Mucosa of rectum (tissue), 2 donors: ENCODE measurements around the gene SLC46A3.
"Not testable (repeated sequence)": the region's sequence is repeated elsewhere in the genome, so short reads cannot be mapped to it uniquely, and the experiment has no call there.

Experiments used
- H3K27ac ChIP-seq, 2 donors: one replicate each; pipeline ENCODE4 v1.7.0; 2013; ENCODE audit warnings: inconsistent platforms in 2 of 2, low read depth in 2 of 2, low read length in 2 of 2
- H3K27me3 ChIP-seq, 2 donors: one replicate each; pipeline ENCODE4 v1.7.0; 2013; ENCODE audit warnings: low read length in 2 of 2; ENCODE audit not compliant: control insufficient read depth in 2 of 2, insufficient read depth in 2 of 2
- H3K36me3 ChIP-seq, 2 donors: one replicate each; pipeline ENCODE4 v1.7.0; 2013; ENCODE audit warnings: low read length in 2 of 2; ENCODE audit not compliant: control insufficient read depth in 2 of 2, insufficient read depth in 2 of 2
- H3K4me1 ChIP-seq, 2 donors: one replicate each; pipeline ENCODE4 v1.7.0; 2013; ENCODE audit warnings: low read length in 2 of 2, mild to moderate bottlenecking in 1 of 2; ENCODE audit not compliant: control insufficient read depth in 2 of 2, insufficient read depth in 2 of 2
- H3K4me3 ChIP-seq, 2 donors: one replicate each; pipeline ENCODE4 v1.7.0; 2013; ENCODE audit warnings: low read length in 2 of 2
- H3K9ac ChIP-seq, 2 donors: one replicate each; pipeline ENCODE4 v1.7.0; 2013; ENCODE audit warnings: low read length in 2 of 2, low read depth in 1 of 2, mild to moderate bottlenecking in 1 of 2
- H3K9me3 ChIP-seq, 2 donors: one replicate each; pipeline ENCODE4 v1.7.0; 2013; ENCODE audit warnings: low read length in 2 of 2; ENCODE audit not compliant: control insufficient read depth in 2 of 2
- donor health status: healthy.
- donor health status: Normal muscosa, but diverticular disease.

The SLC46A3 gene

GRCh38 chr13:28693605-28694491, 24.9 kb downstream of the SLC46A3 start:
- not testable (repeated sequence) for H3K4me1 ChIP-seq, H3K27ac ChIP-seq, H3K27me3 ChIP-seq, H3K9ac ChIP-seq, H3K9me3 ChIP-seq, H3K36me3 ChIP-seq
- H3K4me3 ChIP-seq, result peak overlapping the region in 1 of 2 donors; percentile 5

GRCh38 chr13:28685892-28686291, 32.9 kb downstream of the SLC46A3 start:
- Histone ChIP-seq H3K36me3 (no peaks in the 10 kb centered on the region), H3K9ac (no peak overlapping the region), H3K27me3 (no peaks in the 10 kb centered on the region), H3K27ac (no peak overlapping the region), H3K9me3 (no peaks in the 10 kb centered on the region), H3K4me3 (no peak overlapping the region), H3K4me1 (no peaks in the 10 kb centered on the region)

GRCh38 chr13:28685114-28685513, 33.7 kb downstream of the SLC46A3 start:
- Histone ChIP-seq H3K4me1 (no peaks in the 10 kb centered on the region), H3K36me3 (peaks cover 0 to 2% of the 10 kb centered on the region in 2 donors), H3K4me3 (no peak overlapping the region), H3K27me3 (no peaks in the 10 kb centered on the region), H3K27ac (no peak overlapping the region), H3K9ac (no peak overlapping the region), H3K9me3 (no peaks in the 10 kb centered on the region)

- no peaks in the 10 kb centered on the region for H3K4me1 ChIP-seq
- H3K36me3 ChIP-seq, result peaks cover 3 to 6% of the 10 kb centered on the region in 2 donors
Measured at GRCh38 chr13:28684257-28684656, 34.5 kb downstream of the SLC46A3 start.

GRCh38 chr13:28683169-28683568, 35.6 kb downstream of the SLC46A3 start:
- H3K27ac ChIP-seq, H3K4me1 ChIP-seq, H3K9ac ChIP-seq, H3K4me3 ChIP-seq, H3K9me3 ChIP-seq, H3K27me3 ChIP-seq: not testable (repeated sequence)
- H3K36me3 ChIP-seq, result peaks cover 7 to 10% of the 10 kb centered on the region in 2 donors

More at GRCh38 chr13:28684257-28684656, 34.5 kb downstream of the SLC46A3 start:
- H3K9me3 ChIP-seq, result no peaks in the 10 kb centered on the region
- H3K9ac ChIP-seq, result no peak overlapping the region
- H3K27ac ChIP-seq, result no peak overlapping the region
- no peaks in the 10 kb centered on the region for H3K27me3 ChIP-seq
- H3K4me3 ChIP-seq, result no peak overlapping the region

- no peaks in the 10 kb centered on the region for H3K9me3 ChIP-seq
- no peaks in the 10 kb centered on the region for H3K27me3 ChIP-seq
- H3K36me3 ChIP-seq, result peaks cover 29 to 31% of the 10 kb centered on the region in 2 donors
- H3K9ac ChIP-seq, result no peak overlapping the region
- no peak overlapping the region for H3K27ac ChIP-seq
- no peaks in the 10 kb centered on the region for H3K4me1 ChIP-seq
- H3K4me3 ChIP-seq, result no peak overlapping the region
Measured at GRCh38 chr13:28680541-28680940, 38.2 kb downstream of the SLC46A3 start.

GRCh38 chr13:28679628-28680027, 39.1 kb downstream of the SLC46A3 start:
- Histone ChIP-seq H3K36me3 (peaks cover 31 to 35% of the 10 kb centered on the region in 2 donors), H3K4me1 (no peaks in the 10 kb centered on the region), H3K27me3 (no peaks in the 10 kb centered on the region), H3K9ac (no peak overlapping the region), H3K9me3 (no peaks in the 10 kb centered on the region), H3K4me3 (no peak overlapping the region), H3K27ac (no peak overlapping the region)

- Histone ChIP-seq H3K4me3 (no peak overlapping the region), H3K9ac (no peak overlapping the region), H3K36me3 (peaks cover 39 to 43% of the 10 kb centered on the region in 2 donors), H3K27ac (no peak overlapping the region), H3K27me3 (no peaks in the 10 kb centered on the region), H3K4me1 (no peaks in the 10 kb centered on the region), H3K9me3 (no peaks in the 10 kb centered on the region)
Measured at GRCh38 chr13:28678809-28679208, 40.0 kb downstream of the SLC46A3 start.

- Histone ChIP-seq H3K36me3 (peaks cover 70 to 76% of the 10 kb centered on the region in 2 donors), H3K27me3 (no peaks in the 10 kb centered on the region), H3K4me3 (no peak overlapping the region), H3K27ac (no peak overlapping the region), H3K4me1 (no peaks in the 10 kb centered on the region), H3K9me3 (no peaks in the 10 kb centered on the region), H3K9ac (no peak overlapping the region)
Measured at GRCh38 chr13:28671126-28671792, 47.5 kb downstream of the SLC46A3 start.

GRCh38 chr13:28666897-28667488, 51.8 kb downstream of the SLC46A3 start:
- no peak overlapping the region for H3K27ac ChIP-seq
- no peaks in the 10 kb centered on the region for H3K27me3 ChIP-seq
- no peaks in the 10 kb centered on the region for H3K4me1 ChIP-seq
- no peak overlapping the region for H3K4me3 ChIP-seq
- no peaks in the 10 kb centered on the region for H3K9me3 ChIP-seq
- H3K36me3 ChIP-seq, result peaks cover 80 to 81% of the 10 kb centered on the region in 2 donors
- H3K9ac ChIP-seq, result no peak overlapping the region
